ENCODE measurements around the gene CELA2A. TPM values are rescaled to one million over a fixed set of nuclear protein-coding genes. Genes with fewer than 3 reads are reported as not detected.

Gene CELA2A
- total and polyA plus RNA-seq, 9 of the 15 experiments (the other 6 are each of a cell fraction or from before 2014, with no cell fraction given) = 0.62 TPM; not detected in 8

DNA sequence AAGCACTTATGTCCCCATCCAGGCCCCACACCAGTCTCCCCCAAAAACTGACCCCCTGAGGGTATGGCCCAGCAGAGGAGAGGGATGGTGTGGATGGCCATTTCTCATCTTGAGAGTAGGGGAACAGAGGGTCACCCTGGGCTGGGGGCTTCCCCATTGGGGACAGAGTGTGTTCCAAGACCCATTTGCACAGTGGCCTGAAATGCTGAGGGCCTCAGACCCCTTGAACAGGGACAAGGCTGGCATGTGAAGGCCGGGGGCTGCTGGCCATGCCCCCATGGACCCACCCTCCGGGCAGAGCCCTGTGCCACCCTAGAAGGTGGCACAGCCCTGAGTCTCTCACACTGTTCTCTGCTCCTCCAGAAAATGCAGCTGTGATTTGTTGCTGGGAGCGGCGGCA, 10.3 kb upstream of the CELA2A start (continued):
- TF ChIP-seq, protein P1, sequence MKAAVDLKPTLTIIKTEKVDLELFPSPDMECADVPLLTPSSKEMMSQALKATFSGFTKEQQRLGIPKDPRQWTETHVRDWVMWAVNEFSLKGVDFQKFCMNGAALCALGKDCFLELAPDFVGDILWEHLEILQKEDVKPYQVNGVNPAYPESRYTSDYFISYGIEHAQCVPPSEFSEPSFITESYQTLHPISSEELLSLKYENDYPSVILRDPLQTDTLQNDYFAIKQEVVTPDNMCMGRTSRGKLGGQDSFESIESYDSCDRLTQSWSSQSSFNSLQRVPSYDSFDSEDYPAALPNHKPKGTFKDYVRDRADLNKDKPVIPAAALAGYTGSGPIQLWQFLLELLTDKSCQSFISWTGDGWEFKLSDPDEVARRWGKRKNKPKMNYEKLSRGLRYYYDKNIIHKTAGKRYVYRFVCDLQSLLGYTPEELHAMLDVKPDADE (conservative IDR thresholded peaks at IDR 0.05; ENCODE audit: control insufficient read depth, low read depth, low read length) = no peak
- TF ChIP-seq DNMT1 (IDR thresholded peaks at IDR 0.05) (no peak), ZNF444 (CRISPR knock-in tag; IDR thresholded peaks at IDR 0.05) (no peak), NONO (IDR thresholded peaks at IDR 0.05; ENCODE audit: low read depth in 2 of 2, low read length in 1 of 2) (no peak), MEIS2 (IDR thresholded peaks at IDR 0.05; ENCODE audit: partially characterized antibody) (no peak), ZNF507 (tag; conservative IDR thresholded peaks at IDR 0.05) (no peak), ELF2 (CRISPR knock-in tag; IDR thresholded peaks at IDR 0.05) (no peak), ZNF436 (CRISPR knock-in tag; IDR thresholded peaks at IDR 0.05) (no peak)
- TF ChIP-seq, protein P2, sequence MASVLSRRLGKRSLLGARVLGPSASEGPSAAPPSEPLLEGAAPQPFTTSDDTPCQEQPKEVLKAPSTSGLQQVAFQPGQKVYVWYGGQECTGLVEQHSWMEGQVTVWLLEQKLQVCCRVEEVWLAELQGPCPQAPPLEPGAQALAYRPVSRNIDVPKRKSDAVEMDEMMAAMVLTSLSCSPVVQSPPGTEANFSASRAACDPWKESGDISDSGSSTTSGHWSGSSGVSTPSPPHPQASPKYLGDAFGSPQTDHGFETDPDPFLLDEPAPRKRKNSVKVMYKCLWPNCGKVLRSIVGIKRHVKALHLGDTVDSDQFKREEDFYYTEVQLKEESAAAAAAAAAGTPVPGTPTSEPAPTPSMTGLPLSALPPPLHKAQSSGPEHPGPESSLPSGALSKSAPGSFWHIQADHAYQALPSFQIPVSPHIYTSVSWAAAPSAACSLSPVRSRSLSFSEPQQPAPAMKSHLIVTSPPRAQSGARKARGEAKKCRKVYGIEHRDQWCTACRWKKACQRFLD (CRISPR knock-in tag; IDR thresholded peaks at IDR 0.05) = no peak

All from K562 (cell line).